DND-41 (cell line): ENCODE data around the gene VSTM2B.

Source experiments
- CTCF ChIP-seq: IDR thresholded peaks from 2 replicates; pipeline ENCODE4 v1.5.1; 2012; ENCODE audit warnings: borderline replicate concordance, low read length, moderate library complexity, mild to moderate bottlenecking; ENCODE audit not compliant: poor library complexity, severe bottlenecking; ENCODE audit errors: extremely low read depth
- EZH2 ChIP-seq: IDR thresholded peaks from 3 replicates; pipeline ENCODE4 v1.6.1; 2012; ENCODE audit warnings: borderline replicate concordance, low read depth, mild to moderate bottlenecking, moderate library complexity, low read length, inconsistent platforms; ENCODE audit not compliant: severe bottlenecking

GRCh38 chr19:29532097-29532496 is 6.3 kb downstream of the VSTM2B start:
- TF ChIP-seq CTCF = no peak
- no peak for TF ChIP-seq EZH2
